Osteoblast (primary cell): ENCODE measurements around the gene SV2B. TPM values are rescaled to one million over a fixed set of nuclear protein-coding genes. Genes with fewer than 3 reads are reported as not detected.

ENCODE experiments used
- DNase-seq: peaks from one replicate; pipeline ENCODE4 v3.0.0; 2011; ENCODE audit warnings: low spot score, mixed read lengths; ENCODE audit not compliant: insufficient read length; ENCODE audit errors: missing footprints
- H2AFZ ChIP-seq: 2 replicates; pipeline ENCODE4 v1.6.0; 2011; ENCODE audit warnings: mild to moderate bottlenecking, low read length
- H3K27ac ChIP-seq: 2 replicates; pipeline ENCODE4 v1.5.1; 2011; ENCODE audit warnings: mild to moderate bottlenecking, low read depth, low read length, moderate library complexity
- H3K27me3 ChIP-seq: 2 replicates; pipeline ENCODE4 v1.6.0; 2012; ENCODE audit warnings: mild to moderate bottlenecking, control low read depth, inconsistent platforms, low read length, moderate library complexity; ENCODE audit not compliant: insufficient read depth
- H3K36me3 ChIP-seq: 2 replicates; pipeline ENCODE4 v1.5.1; 2011; ENCODE audit warnings: mild to moderate bottlenecking, low read length, control low read depth, moderate library complexity; ENCODE audit not compliant: insufficient read depth
- H3K4me1 ChIP-seq: 2 replicates; pipeline ENCODE4 v1.5.1; 2011; ENCODE audit warnings: mild to moderate bottlenecking, low read length, control low read depth, moderate library complexity; ENCODE audit not compliant: insufficient read depth
- H3K4me2 ChIP-seq: 2 replicates; pipeline ENCODE4 v1.6.0; 2011; ENCODE audit warnings: mild to moderate bottlenecking, low read length; ENCODE audit not compliant: insufficient read depth
- H3K4me3 ChIP-seq: fragments of 200-600 bp; sonication (generic); 3 replicates; pipeline ENCODE4 v1.5.1; 2012; ENCODE audit warnings: mild to moderate bottlenecking, low read length, inconsistent platforms; ENCODE audit not compliant: insufficient read depth
- H3K79me2 ChIP-seq: 2 replicates; pipeline ENCODE4 v1.6.0; 2012; ENCODE audit warnings: mild to moderate bottlenecking, low read length, control low read depth, inconsistent platforms; ENCODE audit not compliant: insufficient read depth
- H3K9me3 ChIP-seq: 2 replicates; pipeline ENCODE4 v1.5.1; 2011; ENCODE audit warnings: low read depth, low read length, control low read depth
- H4K20me1 ChIP-seq: 2 replicates; pipeline ENCODE4 v1.6.0; 2012; ENCODE audit warnings: mild to moderate bottlenecking, low read length, control low read depth; ENCODE audit not compliant: insufficient read depth
- CTCF ChIP-seq: IDR thresholded peaks from 2 replicates; pipeline ENCODE4 v1.5.1; 2011; ENCODE audit warnings: mild to moderate bottlenecking, low read depth, low read length, moderate library complexity; ENCODE audit errors: extremely low read depth
- total RNA-seq: library from RNA; depleted of rRNA; stranded (reverse); fragments of >200 nt; gene quantifications from 2 replicates; pipeline ENCODE4 v1.2.3, GENCODE V29; 2012

SV2B gene
- total RNA-seq, 1 donor, result not detected

DNA sequence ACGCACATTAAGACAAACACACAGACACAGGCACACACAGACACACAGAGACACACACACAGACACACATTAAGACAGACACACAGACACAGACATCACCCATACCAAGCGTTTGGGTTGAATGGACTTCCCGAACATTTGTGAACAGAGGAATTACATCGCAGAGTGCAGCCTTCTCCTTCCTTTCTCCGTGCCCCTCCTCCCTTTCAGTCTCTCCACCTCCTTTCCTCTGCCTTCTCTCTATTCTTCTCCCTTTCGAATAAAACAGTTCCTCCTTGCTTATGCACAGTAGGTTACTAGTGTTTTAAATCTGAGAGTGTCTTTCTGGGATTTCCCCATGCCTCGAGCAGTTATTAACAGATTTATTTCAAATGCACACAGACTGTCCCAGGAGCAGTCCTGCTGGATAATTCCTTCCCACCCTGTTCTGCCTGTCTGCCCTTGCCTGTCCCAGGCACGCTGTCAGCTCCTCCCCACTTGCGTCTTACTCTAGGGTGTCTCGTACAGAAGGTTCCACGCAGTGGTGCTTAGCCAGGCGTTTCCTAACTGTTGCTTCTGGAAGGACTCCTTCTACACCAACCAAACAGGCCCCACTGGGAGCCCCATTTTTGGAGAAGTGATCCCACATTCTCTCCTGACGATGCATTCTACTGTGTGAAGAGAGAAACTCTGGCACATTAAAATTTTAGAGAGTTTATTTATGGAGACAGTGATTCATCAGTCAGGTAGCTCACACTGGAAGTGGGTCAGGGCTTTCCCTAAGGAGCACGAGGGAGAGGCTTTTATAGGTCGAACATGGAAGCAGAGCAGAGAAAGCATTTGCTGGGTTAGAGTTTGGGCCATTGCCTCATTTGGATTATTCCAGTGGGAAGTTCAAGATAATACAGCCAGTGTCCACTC lies 163.8 kb downstream of the SV2B start:
- no peak for TF ChIP-seq CTCF
- H3K36me3 ChIP-seq, result no peaks in the 10 kb centered on the region
- no peaks in the 10 kb centered on the region for H3K9me3 ChIP-seq
- H3K79me2 ChIP-seq, result no peaks in the 10 kb centered on the region
- H3K27me3 ChIP-seq, result peaks cover 2% of the 10 kb centered on the region
- peak overlapping the region; percentile 48 for H3K4me2 ChIP-seq
- peaks cover 10% of the 10 kb centered on the region for H3K4me1 ChIP-seq
- peak overlapping the region; percentile 54 for H2AFZ ChIP-seq
- H3K4me3 ChIP-seq, result no peak overlapping the region
- DNase-seq, result peak; percentile 60
- H3K27ac ChIP-seq, result no peak overlapping the region
- no peaks in the 10 kb centered on the region for H4K20me1 ChIP-seq

DNA sequence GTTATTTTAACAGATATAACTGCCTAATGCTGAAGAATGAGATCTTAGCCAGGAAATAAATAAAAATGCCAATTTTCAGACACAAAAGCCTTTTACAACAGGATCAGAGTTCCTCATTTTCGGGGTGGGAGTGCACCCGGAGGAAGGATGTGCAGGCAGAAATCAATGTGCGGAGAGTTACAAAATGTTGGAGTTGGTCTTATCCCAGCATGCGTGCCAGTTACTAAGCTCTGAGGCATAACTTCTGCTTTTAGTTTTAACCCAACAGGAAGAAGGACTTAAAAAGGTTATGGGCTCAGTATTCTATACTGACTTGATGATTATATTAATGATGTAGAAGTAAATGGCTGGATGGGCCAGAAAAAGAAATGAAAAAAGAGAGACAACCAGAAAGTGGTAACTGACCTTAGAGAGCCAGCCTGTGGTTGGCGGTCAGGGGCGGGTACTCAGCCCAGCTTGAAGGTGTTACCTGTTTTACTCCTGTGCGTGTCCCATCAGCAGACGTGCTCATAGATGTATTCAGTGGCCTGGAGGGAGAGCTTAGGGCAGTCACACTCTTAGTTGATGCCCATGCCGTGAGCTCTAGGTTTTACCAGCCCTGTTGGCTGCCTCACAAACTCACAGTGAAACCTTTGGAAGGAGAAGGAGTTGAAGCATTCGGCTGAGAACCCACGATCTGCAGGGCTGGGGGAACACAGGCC lies 164.7 kb downstream of the SV2B start:
- no peak for TF ChIP-seq CTCF
- Histone ChIP-seq H3K27me3 (peaks cover 2% of the 10 kb centered on the region), H3K4me1 (peaks cover 10% of the 10 kb centered on the region), H3K36me3 (no peaks in the 10 kb centered on the region), H3K4me2 (peak overlapping the region; percentile 48), H4K20me1 (no peaks in the 10 kb centered on the region), H3K79me2 (no peaks in the 10 kb centered on the region), H3K9me3 (no peaks in the 10 kb centered on the region), H3K27ac (no peak overlapping the region), H3K4me3 (no peak overlapping the region), H2AFZ (peak overlapping the region; percentile 54)
- DNase-seq, result no peak

DNA sequence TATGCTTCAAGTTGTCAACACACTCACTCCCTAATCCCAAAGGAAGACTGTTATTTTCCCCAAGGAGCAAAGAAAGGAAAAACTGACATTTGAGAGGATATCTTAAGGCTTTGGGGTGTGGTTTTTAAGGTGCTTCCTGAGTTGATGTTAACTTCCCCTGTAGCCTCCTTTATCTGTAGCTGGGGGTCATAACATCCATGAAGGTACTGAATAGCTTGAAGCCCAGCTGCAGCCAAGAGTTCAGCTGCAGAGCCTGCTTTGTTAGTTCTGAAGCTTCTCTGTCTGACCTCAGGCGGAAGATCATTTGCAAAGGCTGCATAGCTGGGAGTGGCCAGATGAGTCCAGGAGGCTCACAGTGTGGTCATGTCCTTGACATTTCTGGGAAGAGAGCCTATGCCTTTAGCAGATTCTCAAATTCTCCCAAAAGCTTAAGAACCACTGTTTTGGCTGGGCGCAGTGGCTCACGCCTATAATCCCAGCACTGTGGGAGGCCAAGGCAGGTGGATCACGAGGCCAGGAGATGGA lies 165.4 kb downstream of the SV2B start:
- Histone ChIP-seq H3K4me1 (peaks cover 10% of the 10 kb centered on the region), H3K4me3 (no peak overlapping the region), H3K36me3 (no peaks in the 10 kb centered on the region), H3K79me2 (no peaks in the 10 kb centered on the region), H3K27me3 (peaks cover 2% of the 10 kb centered on the region), H3K9me3 (no peaks in the 10 kb centered on the region), H2AFZ (no peak overlapping the region), H3K4me2 (no peak overlapping the region), H3K27ac (no peak overlapping the region), H4K20me1 (no peaks in the 10 kb centered on the region)
- no peak for TF ChIP-seq CTCF
- DNase-seq, result no peak

GRCh38 chr15:91268510-91268909 lies 168.5 kb downstream of the SV2B start:
- H3K27me3 ChIP-seq, result peaks cover 2% of the 10 kb centered on the region
- H3K4me1 ChIP-seq, result peaks cover 10% of the 10 kb centered on the region
- H3K9me3 ChIP-seq, result no peaks in the 10 kb centered on the region
- no peak overlapping the region for H3K27ac ChIP-seq
- H2AFZ ChIP-seq, result no peak overlapping the region
- DNase-seq, result no peak
- H3K4me2 ChIP-seq, result no peak overlapping the region
- no peaks in the 10 kb centered on the region for H4K20me1 ChIP-seq
- peak; percentile 40 for TF ChIP-seq CTCF
- no peaks in the 10 kb centered on the region for H3K36me3 ChIP-seq
- no peak overlapping the region for H3K4me3 ChIP-seq
- no peaks in the 10 kb centered on the region for H3K79me2 ChIP-seq
